NCI-H345 (cell line): ENCODE measurements around the gene CKB.
A peak's percentile ranks its signal among the peaks of the same experiment; 100 is the strongest.

Experiments
- DNase-seq: peaks from one replicate; lab custom pipeline; 2025; lab: John Stamatoyannopoulos, UW

The CKB gene

GRCh38 chr14:103510724-103511693 lies 11.6 kb downstream of the CKB start:
- DNase-seq, result no peak

- DNase-seq, result no peak
These were observed 12.5 kb downstream of the CKB start for GRCh38 chr14:103509864-103510723.

- DNase-seq, result no peak
These were observed 13.9 kb downstream of the CKB start for GRCh38 chr14:103508521-103509329.

GRCh38 chr14:103507751-103508150 lies 14.9 kb downstream of the CKB start:
- no peak for DNase-seq

- DNase-seq, result no peak
These were observed 17.6 kb downstream of the CKB start for GRCh38 chr14:103504991-103505565.

GRCh38 chr14:103503296-103503695 lies 19.3 kb downstream of the CKB start:
- no peak for DNase-seq

GRCh38 chr14:103502877-103503276 lies 19.8 kb downstream of the CKB start:
- no peak for DNase-seq

- no peak for DNase-seq
These were observed 20.5 kb downstream of the CKB start for GRCh38 chr14:103501921-103502669.

GRCh38 chr14:103501041-103501870 lies 21.4 kb downstream of the CKB start:
- no peak for DNase-seq

GRCh38 chr14:103500148-103500990 lies 22.3 kb downstream of the CKB start:
- DNase-seq, result peak; percentile 77

GRCh38 chr14:103499709-103500108 lies 22.9 kb downstream of the CKB start:
- DNase-seq, result no peak

GRCh38 chr14:103496776-103497175 lies 25.9 kb downstream of the CKB start:
- no peak for DNase-seq

GRCh38 chr14:103495854-103496253 lies 26.8 kb downstream of the CKB start:
- DNase-seq, result no peak

GRCh38 chr14:103492156-103492925 lies 30.3 kb downstream of the CKB start:
- no peak for DNase-seq

GRCh38 chr14:103491691-103492090 lies 30.9 kb downstream of the CKB start:
- DNase-seq, result no peak

GRCh38 chr14:103489621-103490020 lies 33.0 kb downstream of the CKB start:
- DNase-seq, result no peak

GRCh38 chr14:103488960-103489359 lies 33.7 kb downstream of the CKB start:
- no peak for DNase-seq

GRCh38 chr14:103488071-103488470 lies 34.6 kb downstream of the CKB start:
- DNase-seq, result no peak
